Adrenal gland (tissue), 12 donors: ENCODE data around the gene CNGA1. TPM values are rescaled to one million over a fixed set of nuclear protein-coding genes. Genes with fewer than 3 reads are reported as not detected.
A peak's percentile ranks its signal among the peaks of the same experiment; 100 is the strongest.

Experiments
- DNase-seq, 7 donors: peaks; one replicate each; pipeline ENCODE4 v3.0.0-alpha.2; 2019 to 2020
- H3K27ac ChIP-seq, 5 donors: fragments of 200-600 bp; sonication (generic) in 4 of 5; 1 replicate in 3 of 5; 2 replicates in 2 of 5; pipeline versions ENCODE4 v1.5.1 to v1.8.0; 2016 to 2020; ENCODE audit warnings: mild to moderate bottlenecking in 1 of 5
- H3K27me3 ChIP-seq: fragments of 200-600 bp; 2 replicates; pipeline ENCODE4 v1.8.0; 2021
- H3K36me3 ChIP-seq, 2 donors: fragments of 200-600 bp; replicated peaks in 1 of 2; 1 replicate in 1 of 2; 2 replicates in 1 of 2; pipeline versions ENCODE4 v1.5.1 to v1.8.0; 2018 to 2022
- H3K4me1 ChIP-seq, 2 donors: fragments of 200-600 bp; replicated peaks in 1 of 2; 1 replicate in 1 of 2; 2 replicates in 1 of 2; pipeline versions ENCODE4 v1.5.1 to v1.8.0; 2018 to 2021
- H3K4me3 ChIP-seq, 4 donors: fragments of 200-600 bp; sonication (generic) in 3 of 4; one replicate each; pipeline ENCODE4 v1.5.1; 2016 to 2018
- H3K9me3 ChIP-seq, 3 donors: fragments of 200-600 bp; sonication (generic) in 1 of 3; replicated peaks in 1 of 3; 1 replicate in 2 of 3; 2 replicates in 1 of 3; pipeline versions ENCODE4 v1.5.1 to v1.8.0; 2016 to 2021
- CTCF ChIP-seq, 6 experiments: fragments of 450-650 bp in 4 of 6; fragments of 200-600 bp in 2 of 6; sonication (generic) in 1 of 6; IDR thresholded peaks; 1 replicate in 5 of 6; 2 replicates in 1 of 6; pipeline versions ENCODE4 v1.5.1 to v1.8.0; 2016 to 2021; ENCODE audit warnings: antibody characterized with exemption in 6 of 6, mild to moderate bottlenecking in 2 of 6, moderate library complexity in 1 of 6
- POLR2A ChIP-seq, 2 donors: fragments of 450-650 bp; IDR thresholded peaks; one replicate each; pipeline ENCODE4 v1.6.1; 2017; ENCODE audit warnings: antibody characterized with exemption in 2 of 2, mild to moderate bottlenecking in 2 of 2, moderate library complexity in 1 of 2
- WGBS, 4 donors: extraction: QIAGEN DNeasy Blood & Tissue Kit in 2 of 4; methylation state at CpG; one replicate each; pipeline versions ENCODE4 v1.1.5 to v1.1.7; 2013 to 2017; 5-methylcytosine and 5-hydroxymethylcytosine counted together
- intact Hi-C, 2 donors: fragments of 100-400 bp; cut with DNase I; formaldehyde crosslinking; loops; one replicate each; pipeline versions ENCODE4 v1.14.1 to v1.15.0; 2022 to 2023
- polyA plus RNA-seq, 3 donors: library from polyadenylated mRNA; stranded (reverse); fragments of 200-250 nt in 2 of 3; fragments of 350-450 nt in 1 of 3; fragmentation: Illumina TruSeq in 1 of 3; extraction: RNeasy Lipid Tissue Mini Kit (QIAGEN cat#74804) in 1 of 3; gene quantifications; one replicate each; pipeline ENCODE4 v1.2.3, GENCODE V29; 2013 to 2014
- total RNA-seq, 9 donors: library from RNA; depleted of rRNA in 4 of 9; stranded (reverse); fragments of >200 nt in 4 of 9; fragments of 120-200 nt in 1 of 9; fragmentation: NEBNext Ultra II Directional in 1 of 9; extraction: Animal tissue kit (Norgen Biotek cat#: 25700) in 1 of 9; gene quantifications; one replicate each; pipeline versions ENCODE4 v1.1.0 to v1.2.4, GENCODE V29; 2013 to 2023
- donor health status: healthy with polysubstance abuse.
- donor health status: Bipolar disorder and iron deficiency.
- donor health status: DM: yes; HTN: yes; CAD: no.
- donor health status: DM: no; HTN: no; CAD: no.
- donor health status: DM: no; HTN: no; CAD: no.
- donor health status: DM: yes; HTN: yes; CAD: no.

Gene CNGA1
- total and polyA plus RNA-seq, 12 donors, result 0.24 to 4.8 (median 1.2) TPM; not detected in 1

GRCh38 chr4:48018112-48018511 lies 1.6 kb upstream of the CNGA1 start:
- WGBS, 4 donors, result 77 to 82% (median 77%) methylated on average over 2 of the region's 2 CpGs
- no peak for TF ChIP-seq CTCF (IDR thresholded peaks at IDR 0.05)

GRCh38 chr4:48017108-48017571 lies 659 bp upstream of the CNGA1 start:
- H3K27me3 ChIP-seq, result no peaks in the 10 kb centered on the region
- no peak for TF ChIP-seq CTCF (IDR thresholded peaks at IDR 0.05)
- no peak for TF ChIP-seq POLR2A (IDR thresholded peaks at IDR 0.05)
- peak overlapping the region in 2 of 4 donors; percentile 55 to 70 for H3K4me3 ChIP-seq
- 0 to 2% (median 1%) methylated on average over 7 to 35 of the region's 35 CpGs for WGBS, 4 donors
- H3K4me1 ChIP-seq, result peaks cover 8 to 16% of the 10 kb centered on the region in 2 donors
- no peaks in the 10 kb centered on the region for H3K36me3 ChIP-seq
- peak; percentile 39 to 79 (median 52) for DNase-seq
- intact Hi-C loops, result no loop called here
- H3K9me3 ChIP-seq, result no peaks in the 10 kb centered on the region
- H3K27ac ChIP-seq, result peak overlapping the region in 2 of 5 donors; percentile 24 to 57

More at GRCh38 chr4:48018112-48018511, 1.6 kb upstream of the CNGA1 start:
- intact Hi-C loops, result no loop called here
- H3K27me3 ChIP-seq, result no peaks in the 10 kb centered on the region
- no peaks in the 10 kb centered on the region for H3K36me3 ChIP-seq
- no peak overlapping the region for H3K27ac ChIP-seq
- no peak overlapping the region for H3K4me3 ChIP-seq
- H3K4me1 ChIP-seq, result peaks cover 8 to 16% of the 10 kb centered on the region in 2 donors
- DNase-seq, result no peak
- H3K9me3 ChIP-seq, result no peaks in the 10 kb centered on the region

GRCh38 chr4:48015678-48016077 lies 803 bp downstream of the CNGA1 start:
- H3K9me3 ChIP-seq, result no peaks in the 10 kb centered on the region
- WGBS, 4 donors, result 85 to 94% (median 90%) methylated on average over 4 to 5 of the region's 5 CpGs
- H3K27ac ChIP-seq, result no peak overlapping the region
- H3K36me3 ChIP-seq, result no peaks in the 10 kb centered on the region
- TF ChIP-seq POLR2A (IDR thresholded peaks at IDR 0.05), result no peak
- TF ChIP-seq CTCF (IDR thresholded peaks at IDR 0.05), result no peak
- intact Hi-C loops, result no loop called here
- DNase-seq, result no peak
- H3K4me1 ChIP-seq, result peaks cover 8 to 16% of the 10 kb centered on the region in 2 donors
- no peaks in the 10 kb centered on the region for H3K27me3 ChIP-seq
- peak overlapping the region in 1 of 4 donors; percentile 55 for H3K4me3 ChIP-seq

GRCh38 chr4:48015216-48015615 lies 1.3 kb downstream of the CNGA1 start:
- no peak overlapping the region for H3K27ac ChIP-seq
- WGBS, 4 donors, result 92 to 95% (median 94%) methylated on average over 4 of the region's 4 CpGs
- no peak for TF ChIP-seq POLR2A (IDR thresholded peaks at IDR 0.05)
- TF ChIP-seq CTCF (IDR thresholded peaks at IDR 0.05), result no peak
- H3K4me3 ChIP-seq, result no peak overlapping the region
- H3K36me3 ChIP-seq, result no peaks in the 10 kb centered on the region
- peaks cover 8 to 16% of the 10 kb centered on the region in 2 donors for H3K4me1 ChIP-seq
- H3K27me3 ChIP-seq, result no peaks in the 10 kb centered on the region
- intact Hi-C loops, result no loop called here
- H3K9me3 ChIP-seq, result no peaks in the 10 kb centered on the region
- DNase-seq, result no peak
